Loucy (cell line): Measurements from ENCODE around the gene ZNF500.

Experiments used
- H2AFZ ChIP-seq: fragments of 200-600 bp; sonication (generic); 2 replicates; pipeline ENCODE4 v1.6.0; 2016; ENCODE audit warnings: antibody characterized with exemption, mild to moderate bottlenecking, low read length, moderate library complexity
- H3F3A ChIP-seq: fragments of 200-600 bp; 2 replicates; pipeline ENCODE4 v1.6.0; 2016; ENCODE audit warnings: antibody characterized with exemption, low read depth, mild to moderate bottlenecking
- H3K27me3 ChIP-seq: fragments of 200-600 bp; sonication (generic); 2 replicates; pipeline ENCODE4 v1.6.1; 2014; ENCODE audit warnings: low read length, mild to moderate bottlenecking; ENCODE audit not compliant: insufficient read depth, poor library complexity, severe bottlenecking
- H3K36me3 ChIP-seq: fragments of 200-600 bp; sonication (generic); 2 replicates; pipeline ENCODE4 v1.6.1; 2016; ENCODE audit warnings: low read length; ENCODE audit not compliant: insufficient read depth
- H3K4me1 ChIP-seq: fragments of 200-600 bp; sonication (generic); 2 replicates; pipeline ENCODE4 v1.5.1; 2014; ENCODE audit warnings: low read length, mild to moderate bottlenecking; ENCODE audit not compliant: insufficient read depth, poor library complexity, severe bottlenecking
- H3K4me2 ChIP-seq: fragments of 200-600 bp; sonication (generic); 2 replicates; pipeline ENCODE4 v1.6.0; 2014; ENCODE audit warnings: antibody characterized with exemption, low read length, low read depth, mild to moderate bottlenecking; ENCODE audit not compliant: poor library complexity, severe bottlenecking
- H3K4me3 ChIP-seq: fragments of 200-600 bp; sonication (generic); 2 replicates; pipeline ENCODE4 v1.5.1; 2014; ENCODE audit warnings: low read length, mild to moderate bottlenecking, mixed read lengths; ENCODE audit not compliant: poor library complexity, severe bottlenecking
- H3K79me2 ChIP-seq: fragments of 200-600 bp; sonication (generic); 2 replicates; pipeline ENCODE4 v1.6.1; 2014; ENCODE audit warnings: low read length; ENCODE audit not compliant: insufficient read depth
- H3K9ac ChIP-seq: fragments of 200-600 bp; sonication (generic); 2 replicates; pipeline ENCODE4 v1.6.0; 2014; ENCODE audit warnings: mild to moderate bottlenecking, low read depth, low read length, moderate library complexity; ENCODE audit not compliant: poor library complexity, severe bottlenecking
- H3K9me2 ChIP-seq: fragments of 200-600 bp; sonication (generic); replicated peaks from 2 replicates; pipeline ENCODE4 v1.6.1; 2016; ENCODE audit warnings: low read depth, low read length, mixed read lengths
- H3K9me3 ChIP-seq: fragments of 200-600 bp; sonication (generic); 2 replicates; pipeline ENCODE4 v1.6.1; 2014; ENCODE audit warnings: mild to moderate bottlenecking, antibody characterized with exemption, low read length, low read depth; ENCODE audit not compliant: insufficient read depth
- H4K20me1 ChIP-seq: fragments of 200-600 bp; sonication (generic); 2 replicates; pipeline ENCODE4 v1.6.0; 2014; ENCODE audit warnings: antibody characterized with exemption, low read length, mild to moderate bottlenecking; ENCODE audit not compliant: insufficient read depth, poor library complexity, severe bottlenecking
- EZH2phosphoT487 ChIP-seq: fragments of 200-600 bp; IDR thresholded peaks from 2 replicates; pipeline ENCODE4 v1.6.1; 2018; ENCODE audit warnings: antibody characterized with exemption, mild to moderate bottlenecking, moderate library complexity, borderline replicate concordance
- TF ChIP-seq, protein P1 (sequence below): fragments of 200-600 bp; sonication (generic); conservative IDR thresholded peaks from 2 replicates; pipeline ENCODE4 v1.5.1; 2014; ENCODE audit warnings: mild to moderate bottlenecking, antibody characterized with exemption, low read length

Gene ZNF500

DNA sequence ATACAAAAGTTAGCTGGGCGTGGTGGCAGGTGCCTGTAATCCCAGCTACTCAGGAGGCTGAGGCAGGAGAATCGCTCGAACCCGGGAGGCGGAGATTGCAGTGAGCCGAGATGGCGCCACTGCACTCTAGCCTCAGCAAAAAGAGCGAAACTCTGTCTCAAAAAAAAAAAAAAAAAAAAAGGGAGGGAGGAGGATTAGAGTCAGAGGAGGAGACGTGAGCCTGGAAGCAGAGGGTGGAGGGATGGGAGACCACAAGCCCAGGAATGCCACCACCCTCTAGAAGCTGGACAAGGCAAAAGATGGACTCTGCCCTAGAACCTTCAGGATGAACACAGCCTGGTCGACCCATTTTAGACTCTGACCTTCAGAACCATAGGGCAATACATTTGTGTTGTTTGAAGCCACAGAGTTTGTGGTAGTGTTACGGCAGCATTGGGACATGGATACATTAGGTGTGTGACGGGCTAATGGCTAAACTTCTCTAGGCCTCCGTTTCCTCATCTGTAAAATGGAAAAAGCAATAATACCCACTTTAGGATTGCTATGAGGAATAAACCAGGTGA lies 26.1 kb upstream of the ZNF500 start:
- TF ChIP-seq, protein P1, sequence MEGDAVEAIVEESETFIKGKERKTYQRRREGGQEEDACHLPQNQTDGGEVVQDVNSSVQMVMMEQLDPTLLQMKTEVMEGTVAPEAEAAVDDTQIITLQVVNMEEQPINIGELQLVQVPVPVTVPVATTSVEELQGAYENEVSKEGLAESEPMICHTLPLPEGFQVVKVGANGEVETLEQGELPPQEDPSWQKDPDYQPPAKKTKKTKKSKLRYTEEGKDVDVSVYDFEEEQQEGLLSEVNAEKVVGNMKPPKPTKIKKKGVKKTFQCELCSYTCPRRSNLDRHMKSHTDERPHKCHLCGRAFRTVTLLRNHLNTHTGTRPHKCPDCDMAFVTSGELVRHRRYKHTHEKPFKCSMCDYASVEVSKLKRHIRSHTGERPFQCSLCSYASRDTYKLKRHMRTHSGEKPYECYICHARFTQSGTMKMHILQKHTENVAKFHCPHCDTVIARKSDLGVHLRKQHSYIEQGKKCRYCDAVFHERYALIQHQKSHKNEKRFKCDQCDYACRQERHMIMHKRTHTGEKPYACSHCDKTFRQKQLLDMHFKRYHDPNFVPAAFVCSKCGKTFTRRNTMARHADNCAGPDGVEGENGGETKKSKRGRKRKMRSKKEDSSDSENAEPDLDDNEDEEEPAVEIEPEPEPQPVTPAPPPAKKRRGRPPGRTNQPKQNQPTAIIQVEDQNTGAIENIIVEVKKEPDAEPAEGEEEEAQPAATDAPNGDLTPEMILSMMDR = no peak
- TF ChIP-seq EZH2phosphoT487 = no peak
- Histone ChIP-seq H3K4me1 (no peaks in the 10 kb centered on the region), H3K4me3 (no peak overlapping the region), H3K4me2 (no peak overlapping the region), H3F3A (no peaks in the 10 kb centered on the region), H3K9ac (no peak overlapping the region), H4K20me1 (no peaks in the 10 kb centered on the region), H3K79me2 (no peaks in the 10 kb centered on the region), H2AFZ (no peak overlapping the region), H3K9me2 (no peaks in the 10 kb centered on the region), H3K27me3 (no peaks in the 10 kb centered on the region), H3K36me3 (no peaks in the 10 kb centered on the region), H3K9me3 (no peaks in the 10 kb centered on the region)

DNA sequence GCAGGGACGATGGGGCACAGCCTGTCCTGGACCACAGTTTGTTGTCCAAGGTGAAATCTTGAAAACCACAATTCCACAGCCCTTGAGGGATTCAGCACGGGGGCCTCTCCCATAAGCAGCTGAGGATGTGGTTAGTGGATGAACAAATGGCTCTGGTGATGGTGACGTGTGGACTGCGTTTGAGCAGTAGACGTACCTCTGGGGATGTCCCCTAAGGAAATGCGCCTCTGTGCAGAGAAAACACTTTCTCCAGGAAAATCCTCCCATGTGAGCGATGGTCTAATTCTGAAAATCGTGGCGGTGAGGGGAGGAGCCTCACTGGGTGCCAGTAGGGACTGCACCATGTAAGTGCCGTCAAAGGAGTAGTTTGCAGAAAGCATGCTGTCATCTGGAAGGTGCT lies 23.9 kb upstream of the ZNF500 start:
- Histone ChIP-seq H3K27me3 (no peaks in the 10 kb centered on the region), H3K4me3 (no peak overlapping the region), H3K9ac (no peak overlapping the region), H3K36me3 (no peaks in the 10 kb centered on the region), H3K4me1 (no peaks in the 10 kb centered on the region), H3K4me2 (no peak overlapping the region), H3K9me2 (no peaks in the 10 kb centered on the region), H2AFZ (no peak overlapping the region), H3K9me3 (no peaks in the 10 kb centered on the region), H4K20me1 (no peaks in the 10 kb centered on the region), H3F3A (no peaks in the 10 kb centered on the region), H3K79me2 (no peaks in the 10 kb centered on the region)
- TF ChIP-seq EZH2phosphoT487 = no peak
- TF ChIP-seq, protein P1 = no peak

DNA sequence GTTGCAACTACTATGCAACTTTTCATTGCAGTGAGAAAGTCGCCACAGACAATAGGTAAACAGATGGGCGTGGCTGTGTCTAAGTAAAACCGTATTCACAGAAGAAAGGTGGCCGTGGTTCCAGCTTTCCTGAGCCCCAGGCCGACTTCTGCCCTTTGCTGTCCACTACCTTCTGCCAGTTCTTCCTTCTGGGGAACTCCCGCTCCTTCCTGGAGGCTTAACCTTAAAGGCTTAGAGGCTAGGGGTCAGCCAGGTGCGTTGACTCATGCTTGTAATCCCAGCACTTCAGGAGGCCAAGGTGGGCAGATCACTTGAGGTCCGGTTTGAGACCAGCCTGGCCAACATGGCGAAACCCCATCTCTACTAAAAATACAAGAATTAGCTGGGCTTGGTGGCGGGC lies 23.3 kb upstream of the ZNF500 start:
- Histone ChIP-seq H3K79me2 (no peaks in the 10 kb centered on the region), H3K9me3 (no peaks in the 10 kb centered on the region), H4K20me1 (no peaks in the 10 kb centered on the region), H3K9ac (no peak overlapping the region), H3F3A (no peaks in the 10 kb centered on the region), H3K4me2 (no peak overlapping the region), H3K4me3 (no peak overlapping the region), H3K36me3 (no peaks in the 10 kb centered on the region), H3K27me3 (no peaks in the 10 kb centered on the region), H2AFZ (no peak overlapping the region), H3K4me1 (no peaks in the 10 kb centered on the region), H3K9me2 (no peaks in the 10 kb centered on the region)
- TF ChIP-seq, protein P1 = no peak
- TF ChIP-seq EZH2phosphoT487 = no peak
